ENCODE data around the gene PRIM1.

Gene PRIM1

GRCh38 chr12:56682323-56682722 is 69.8 kb downstream of the PRIM1 start:
- in situ Hi-C loops (cut with MboI; ENCODE audit: low sequenced_read_pairs): no loop called here
